ENCODE results near the gene IFITM5.

DNA sequence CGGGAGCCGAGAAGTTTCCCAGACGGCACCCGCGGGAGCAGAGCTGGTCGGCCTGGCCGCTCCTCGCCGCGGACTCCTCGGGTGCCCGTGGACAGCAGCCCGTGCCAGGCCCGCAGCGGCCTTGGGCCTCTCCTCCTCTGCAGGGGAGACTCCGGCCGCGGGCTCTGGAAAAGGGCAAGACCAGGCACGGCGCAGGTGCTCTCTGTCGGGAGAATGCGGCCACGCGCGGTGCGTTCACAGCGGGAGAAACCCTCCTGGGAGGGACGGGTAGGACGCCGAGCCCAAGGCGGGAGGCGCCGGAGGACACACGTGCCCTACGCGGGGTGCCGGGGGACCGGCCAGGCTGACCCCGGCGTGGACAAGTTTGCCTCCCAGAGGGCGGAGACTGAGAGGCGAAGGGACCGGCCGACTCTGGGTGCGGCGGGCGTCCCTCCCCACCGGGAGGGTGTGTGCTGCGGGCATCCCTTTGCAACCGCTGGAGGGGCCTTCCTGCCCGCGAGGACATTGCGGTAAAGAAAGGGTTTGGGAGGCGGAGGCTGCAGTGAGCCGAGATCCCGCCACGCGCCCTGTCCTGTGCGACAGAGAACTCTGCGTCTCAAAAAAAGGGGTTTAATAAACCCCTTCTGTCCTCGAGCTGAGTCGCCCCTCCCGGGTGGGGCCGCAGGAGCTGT is 16.8 kb upstream of the IFITM5 start:
- no peak for TF ChIP-seq ZFP3 (CRISPR knock-in tag; IDR thresholded peaks at IDR 0.05)
- no peak for TF ChIP-seq ZFP30 (CRISPR knock-in tag; IDR thresholded peaks at IDR 0.05)
- no peak for TF ChIP-seq TCF4 (CRISPR knock-in tag; IDR thresholded peaks at IDR 0.05; ENCODE audit: borderline replicate concordance)
- TF ChIP-seq ZNF70 (CRISPR knock-in tag; IDR thresholded peaks at IDR 0.05), result no peak
- TF ChIP-seq, protein P1, sequence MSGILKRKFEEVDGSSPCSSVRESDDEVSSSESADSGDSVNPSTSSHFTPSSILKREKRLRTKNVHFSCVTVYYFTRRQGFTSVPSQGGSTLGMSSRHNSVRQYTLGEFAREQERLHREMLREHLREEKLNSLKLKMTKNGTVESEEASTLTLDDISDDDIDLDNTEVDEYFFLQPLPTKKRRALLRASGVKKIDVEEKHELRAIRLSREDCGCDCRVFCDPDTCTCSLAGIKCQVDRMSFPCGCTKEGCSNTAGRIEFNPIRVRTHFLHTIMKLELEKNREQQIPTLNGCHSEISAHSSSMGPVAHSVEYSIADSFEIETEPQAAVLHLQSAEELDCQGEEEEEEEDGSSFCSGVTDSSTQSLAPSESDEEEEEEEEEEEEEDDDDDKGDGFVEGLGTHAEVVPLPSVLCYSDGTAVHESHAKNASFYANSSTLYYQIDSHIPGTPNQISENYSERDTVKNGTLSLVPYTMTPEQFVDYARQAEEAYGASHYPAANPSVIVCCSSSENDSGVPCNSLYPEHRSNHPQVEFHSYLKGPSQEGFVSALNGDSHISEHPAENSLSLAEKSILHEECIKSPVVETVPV (CRISPR knock-in tag; IDR thresholded peaks at IDR 0.05), result no peak
- TF ChIP-seq PPARA (CRISPR knock-in tag; IDR thresholded peaks at IDR 0.05; ENCODE audit: borderline replicate concordance), result no peak
- no peak for TF ChIP-seq RARB (CRISPR knock-in tag; IDR thresholded peaks at IDR 0.05)
